Adrenal gland (tissue), 5 donors: ENCODE results near the gene BACH1.

Experiments used
- CTCF ChIP-seq, 6 experiments: fragments of 450-650 bp in 4 of 6; fragments of 200-600 bp in 2 of 6; sonication (generic) in 1 of 6; IDR thresholded peaks; 1 replicate in 5 of 6; 2 replicates in 1 of 6; pipeline versions ENCODE4 v1.5.1 to v1.8.0; 2016 to 2021; ENCODE audit warnings: antibody characterized with exemption in 6 of 6, mild to moderate bottlenecking in 2 of 6, moderate library complexity in 1 of 6
- POLR2A ChIP-seq, 2 donors: fragments of 450-650 bp; IDR thresholded peaks; one replicate each; pipeline ENCODE4 v1.6.1; 2017; ENCODE audit warnings: antibody characterized with exemption in 2 of 2, mild to moderate bottlenecking in 2 of 2, moderate library complexity in 1 of 2
- donor health status: DM: no; HTN: no; CAD: no.

- TF ChIP-seq CTCF (IDR thresholded peaks at IDR 0.05) = no peak
- no peak for TF ChIP-seq POLR2A (IDR thresholded peaks at IDR 0.05)
Observed at GRCh38 chr21:29279558-29279957, 19.2 kb upstream of the BACH1 start.
